Epithelial cell of esophagus (primary cell): ENCODE data around the gene IRX3.
A peak's percentile ranks its signal among the peaks of the same experiment; 100 is the strongest.

Experiments
- DNase-seq: peaks from one replicate; pipeline ENCODE4 v3.0.0; 2010; ENCODE audit warnings: low read depth
- H3K4me3 ChIP-seq: 2 replicates; pipeline ENCODE4 v1.5.1; 2011; ENCODE audit warnings: mild to moderate bottlenecking, low read length, control low read depth
- CTCF ChIP-seq: IDR thresholded peaks from 2 replicates; pipeline ENCODE4 v1.5.1; 2011; ENCODE audit warnings: low read depth, mild to moderate bottlenecking, low read length, control low read depth, inconsistent platforms; ENCODE audit not compliant: insufficient read depth; ENCODE audit errors: missing control alignments

Gene IRX3

GRCh38 chr16:54286366-54287130 lies at the start of gene IRX3:
IRX3 (minus strand) TSS chr16:54286787; CDS start chr16:54286050, 737 bp downstream.
- peak; percentile 91 for DNase-seq
- TF ChIP-seq CTCF: no peak
- peak within 1 kb of the TSS; percentile 72 for H3K4me3 ChIP-seq

GRCh38 chr16:54335230-54335629 lies 48.6 kb upstream of the IRX3 start:
- TF ChIP-seq CTCF: no peak
- H3K4me3 ChIP-seq: no peak overlapping the region
- DNase-seq: no peak

- no peak overlapping the region for H3K4me3 ChIP-seq
- no peak for DNase-seq
- TF ChIP-seq CTCF: no peak
Measured at GRCh38 chr16:54334208-54334607, 47.6 kb upstream of the IRX3 start.

GRCh38 chr16:54331241-54332002 lies 44.8 kb upstream of the IRX3 start:
- no peak for DNase-seq
- TF ChIP-seq CTCF: no peak
- no peak overlapping the region for H3K4me3 ChIP-seq

GRCh38 chr16:54327609-54328008 lies 41.0 kb upstream of the IRX3 start:
- no peak for TF ChIP-seq CTCF
- no peak overlapping the region for H3K4me3 ChIP-seq
- no peak for DNase-seq

- no peak for DNase-seq
- TF ChIP-seq CTCF: no peak
Measured at GRCh38 chr16:54326266-54326662, 39.7 kb upstream of the IRX3 start.

More at GRCh38 chr16:54326266-54326662, 39.7 kb upstream of the IRX3 start:
- H3K4me3 ChIP-seq: no peak overlapping the region
